Coronary artery (tissue), 2 donors: Measurements from ENCODE around the gene ALG9.
"Not testable (repeated sequence)": the region's sequence is repeated elsewhere in the genome, so short reads cannot be mapped to it uniquely, and the experiment has no call there.

Experiments used
- DNase-seq: peaks from one replicate; pipeline ENCODE4 v3.0.0-alpha.2; 2017; ENCODE audit warnings: low spot score
- H3K27ac ChIP-seq, 2 donors: fragments of 200-600 bp; sonication (generic); one replicate each; pipeline ENCODE4 v1.5.1; 2016 to 2019
- H3K4me3 ChIP-seq: fragments of 200-600 bp; sonication (generic); 2 replicates; pipeline ENCODE4 v1.5.1; 2016; ENCODE audit warnings: mild to moderate bottlenecking, moderate library complexity
- CTCF ChIP-seq: fragments of 200-600 bp; sonication (generic); IDR thresholded peaks from one replicate; pipeline ENCODE4 v1.5.1; 2019; ENCODE audit warnings: antibody characterized with exemption

Gene ALG9

GRCh38 chr11:111785886-111786412 is 85.4 kb downstream of the ALG9 start:
- no peak overlapping the region for H3K4me3 ChIP-seq
- TF ChIP-seq CTCF, result no peak
- no peak overlapping the region for H3K27ac ChIP-seq
- DNase-seq, result no peak

GRCh38 chr11:111785076-111785475 is 86.3 kb downstream of the ALG9 start:
- Histone ChIP-seq H3K4me3 (no peak overlapping the region), H3K27ac (no peak overlapping the region)
- TF ChIP-seq CTCF, result no peak
- DNase-seq, result no peak

GRCh38 chr11:111784311-111784710 is 87.1 kb downstream of the ALG9 start:
- H3K4me3 ChIP-seq, H3K27ac ChIP-seq, DNase-seq: not testable (repeated sequence)

GRCh38 chr11:111782109-111782741 is 89.2 kb downstream of the ALG9 start:
- no peak for DNase-seq
- H3K27ac ChIP-seq, result no peak overlapping the region
- H3K4me3 ChIP-seq, result no peak overlapping the region
- no peak for TF ChIP-seq CTCF

- no peak overlapping the region for H3K27ac ChIP-seq
- DNase-seq, result no peak
- H3K4me3 ChIP-seq, result no peak overlapping the region
- TF ChIP-seq CTCF, result no peak
Measured at GRCh38 chr11:111779118-111779517, 92.3 kb downstream of the ALG9 start.

GRCh38 chr11:111778047-111778558 is 93.3 kb downstream of the ALG9 start:
- no peak overlapping the region for H3K27ac ChIP-seq
- H3K4me3 ChIP-seq, result no peak overlapping the region
- DNase-seq, result no peak
- no peak for TF ChIP-seq CTCF

- no peak overlapping the region for H3K4me3 ChIP-seq
- no peak overlapping the region for H3K27ac ChIP-seq
- DNase-seq, result no peak
- peak; percentile 51 for TF ChIP-seq CTCF
Measured at GRCh38 chr11:111777094-111778046, 94.0 kb downstream of the ALG9 start.
